Pancreas (tissue), 10 donors: ENCODE data around the gene NTHL1. TPM values are rescaled to one million over a fixed set of nuclear protein-coding genes. Genes with fewer than 3 reads are reported as not detected.

Experiments used
- ATAC-seq, 4 donors: fragments of 200-7000 bp; cut with Tn5 transposase; one replicate each; pipeline versions ENCODE4 v1.8.0 to v1.9.1; 2020; ENCODE audit warnings: mild to moderate bottlenecking in 4 of 4, moderate library complexity in 4 of 4
- DNase-seq, 6 donors: peaks; one replicate each; pipeline ENCODE4 v3.0.0-alpha.2; 2020
- FAIRE-seq: peaks from 2 replicates; lab custom pipeline; 2012; peaks lifted over from hg19 to GRCh38; lab: Jason Lieb, UNC
- H3K27ac ChIP-seq, 4 donors: fragments of 200-600 bp; sonication (generic); 1 replicate in 3 of 4; 2 replicates in 1 of 4; pipeline versions ENCODE4 v1.5.0 to v1.8.0; 2020
- H3K27me3 ChIP-seq, 4 donors: fragments of 200-600 bp; one replicate each; pipeline ENCODE4 v1.8.0; 2021
- H3K36me3 ChIP-seq, 3 donors: fragments of 200-600 bp; sonication (generic) in 1 of 3; one replicate each; pipeline versions ENCODE4 v1.5.0 to v1.8.0; 2020 to 2021
- H3K4me1 ChIP-seq, 3 donors: fragments of 200-600 bp; one replicate each; pipeline ENCODE4 v1.8.0; 2021
- H3K4me3 ChIP-seq, 4 donors: fragments of 200-600 bp; sonication (generic) in 2 of 4; one replicate each; pipeline versions ENCODE4 v1.5.0 to v1.8.0; 2020 to 2021
- H3K9me3 ChIP-seq, 4 donors: fragments of 200-600 bp; one replicate each; pipeline ENCODE4 v1.8.0; 2021
- CTCF ChIP-seq, 4 donors: fragments of 200-600 bp; sonication (generic) in 3 of 4; IDR thresholded peaks; one replicate each; pipeline versions ENCODE4 v1.5.0 to v1.8.0; 2021; ENCODE audit warnings: antibody characterized with exemption in 4 of 4
- WGBS, 2 donors: extraction: QIAGEN DNeasy Blood & Tissue Kit; methylation state at CpG; one replicate each; pipeline ENCODE4 v1.1.7; 2013; 5-methylcytosine and 5-hydroxymethylcytosine counted together
- intact Hi-C, 3 donors: fragments of 100-400 bp; cut with DNase I; formaldehyde crosslinking; loops; one replicate each; pipeline versions ENCODE4 v1.11.1 to v1.14.2; 2022
- polyA plus RNA-seq, 2 donors: library from polyadenylated mRNA; stranded (reverse); fragments of 200-250 nt; gene quantifications; one replicate each; pipeline ENCODE4 v1.2.3, GENCODE V29; 2013
- total RNA-seq, 6 donors: library from RNA; stranded (reverse); fragmentation: NEBNext Ultra II Directional in 4 of 6; extraction: Animal tissue kit (Norgen Biotek cat#: 25700) in 4 of 6; gene quantifications; one replicate each; pipeline versions ENCODE4 v1.2.1 to v1.2.4, GENCODE V29; 2021 to 2023
- donor health status: healthy with polysubstance abuse.
- donor health status: DM: no; HTN: no; CAD: no; lungs with moderate emphysema.
- donor health status: DM: no; HTN: no; CAD: no.
- donor health status: control.
- donor health status: control.
- donor health status: Bipolar disorder and iron deficiency.
- donor health status: DM: yes; HTN: yes; CAD: no.
- donor health status: DM: no; HTN: no; CAD: no.
- donor health status: DM: no; HTN: no; CAD: no.
- donor health status: DM: yes; HTN: yes; CAD: no.

Gene NTHL1
- total and polyA plus RNA-seq, 8 donors, result 5.2 to 22.8 (median 8.9) TPM

GRCh38 chr16:2090777-2091546 lies 43.3 kb upstream of the NTHL1 start:
- H3K27me3 ChIP-seq, result no peaks in the 10 kb centered on the region
- peak overlapping the region; percentile 59 to 85 (median 71) for H3K27ac ChIP-seq
- peak in 3 of 4 donors; percentile 14 to 22 (median 16) for TF ChIP-seq CTCF (IDR thresholded peaks at IDR 0.05)
- peak; percentile 81 to 85 (median 82) for ATAC-seq
- H3K4me1 ChIP-seq, result peaks cover 0 to 12% (median 0%) of the 10 kb centered on the region in 3 donors
- FAIRE-seq, result no peak
- DNase-seq, result peak; percentile 88 to 98 (median 96)
- 10 to 16% methylated on average over 53 to 101 of the region's 101 CpGs for WGBS, 2 donors
- peak overlapping the region in 3 of 4 donors; percentile 23 to 45 (median 26) for H3K4me3 ChIP-seq
- intact Hi-C loops, result no loop called here
- H3K9me3 ChIP-seq, result no peaks in the 10 kb centered on the region
- H3K36me3 ChIP-seq, result peaks cover 0 to 24% (median 8%) of the 10 kb centered on the region in 3 donors

- ATAC-seq (peak; percentile 5 to 11 (median 9)), FAIRE-seq (no peak), DNase-seq (peak in 3 of 6 donors; percentile 50 to 74 (median 64))
- H3K27me3 ChIP-seq, result no peaks in the 10 kb centered on the region
- WGBS, 2 donors, result 37 to 43% methylated on average over 10 to 14 of the region's 14 CpGs
- peak overlapping the region; percentile 46 to 85 (median 71) for H3K27ac ChIP-seq
- H3K4me1 ChIP-seq, result peaks cover 0 to 12% (median 0%) of the 10 kb centered on the region in 3 donors
- H3K9me3 ChIP-seq, result no peaks in the 10 kb centered on the region
- no peak for TF ChIP-seq CTCF (IDR thresholded peaks at IDR 0.05)
- peaks cover 0 to 19% (median 8%) of the 10 kb centered on the region in 3 donors for H3K36me3 ChIP-seq
- peak overlapping the region in 3 of 4 donors; percentile 14 to 45 (median 23) for H3K4me3 ChIP-seq
- intact Hi-C loops, result no loop called here
Observed at GRCh38 chr16:2090481-2090776, 42.8 kb upstream of the NTHL1 start.

- ATAC-seq (no peak), FAIRE-seq (no peak), DNase-seq (peak in 1 of 6 donors; percentile 47)
- peak overlapping the region in 2 of 4 donors; percentile 14 to 45 for H3K4me3 ChIP-seq
- no peaks in the 10 kb centered on the region for H3K9me3 ChIP-seq
- H3K27ac ChIP-seq, result peak overlapping the region; percentile 46 to 85 (median 71)
- H3K4me1 ChIP-seq, result peaks cover 0 to 12% (median 0%) of the 10 kb centered on the region in 3 donors
- 68 to 71% methylated on average over 35 to 44 of the region's 44 CpGs for WGBS, 2 donors
- no peak for TF ChIP-seq CTCF (IDR thresholded peaks at IDR 0.05)
- H3K36me3 ChIP-seq, result peaks cover 0 to 20% (median 8%) of the 10 kb centered on the region in 3 donors
- intact Hi-C loops, result no loop called here
- no peaks in the 10 kb centered on the region for H3K27me3 ChIP-seq
Observed at GRCh38 chr16:2089706-2090480, 42.3 kb upstream of the NTHL1 start.

GRCh38 chr16:2088759-2089358 lies 41.2 kb upstream of the NTHL1 start:
- H3K36me3 ChIP-seq, result peaks cover 0 to 24% (median 8%) of the 10 kb centered on the region in 3 donors
- no peak overlapping the region for H3K27ac ChIP-seq
- H3K4me3 ChIP-seq, result no peak overlapping the region
- H3K4me1 ChIP-seq, result peaks cover 0 to 12% (median 0%) of the 10 kb centered on the region in 3 donors
- WGBS, 2 donors, result 86 to 88% methylated on average over 20 of the region's 20 CpGs
- ATAC-seq (no peak), FAIRE-seq (no peak), DNase-seq (peak in 1 of 6 donors; percentile 30)
- H3K9me3 ChIP-seq, result no peaks in the 10 kb centered on the region
- no peaks in the 10 kb centered on the region for H3K27me3 ChIP-seq
- TF ChIP-seq CTCF (IDR thresholded peaks at IDR 0.05), result no peak
- intact Hi-C loops, result no loop called here
